ENCODE measurements around the gene LIPA. TPM values are rescaled to one million over a fixed set of nuclear protein-coding genes. Genes with fewer than 3 reads are reported as not detected.

The LIPA gene
- total RNA-seq, 4 donors from 2014 or later, result 19.9 to 64.1 (median 28.8) TPM

GRCh38 chr10:89226891-89227290, 24.7 kb downstream of the LIPA start:
- TF ChIP-seq CTCF (IDR thresholded peaks at IDR 0.05), result no peak
- no peak for TF ChIP-seq POLR2A (IDR thresholded peaks at IDR 0.05)
- no peak overlapping the region for H3K27ac ChIP-seq
- WGBS, 2 donors, result 89 to 97% methylated on average over 1 of the region's 1 CpG

GRCh38 chr10:89224739-89225443, 26.7 kb downstream of the LIPA start:
- H3K27me3 ChIP-seq, result no peaks in the 10 kb centered on the region
- intact Hi-C loops (cut with DNase I), result no loop called here
- no peaks in the 10 kb centered on the region for H3K9me3 ChIP-seq
- DNase-seq, result no peak
- peak in 2 of 6 experiments; percentile 31 to 44 for TF ChIP-seq CTCF (IDR thresholded peaks at IDR 0.05)
- TF ChIP-seq POLR2A (IDR thresholded peaks at IDR 0.05), result no peak
- H3K4me3 ChIP-seq, result no peak overlapping the region
- H3K36me3 ChIP-seq, result peaks cover 0 to 57% (median 3%) of the 10 kb centered on the region in 3 donors
- H3K27ac ChIP-seq, result peak overlapping the region; percentile 22 to 71 (median 60)
- peaks cover under 1 to 30% (median 2%) of the 10 kb centered on the region in 3 donors for H3K4me1 ChIP-seq
- 36 to 57% methylated on average over 15 to 16 of the region's 18 CpGs for WGBS, 2 donors

More at GRCh38 chr10:89226891-89227290, 24.7 kb downstream of the LIPA start:
- Histone ChIP-seq H3K4me1 (peaks cover 0 to 16% (median 0%) of the 10 kb centered on the region in 3 donors), H3K36me3 (peaks cover 0 to 63% (median 0%) of the 10 kb centered on the region in 3 donors), H3K27me3 (no peaks in the 10 kb centered on the region), H3K9me3 (no peaks in the 10 kb centered on the region), H3K4me3 (no peak overlapping the region)
- intact Hi-C loops (cut with DNase I), result no loop called here
- no peak for DNase-seq

DNA sequence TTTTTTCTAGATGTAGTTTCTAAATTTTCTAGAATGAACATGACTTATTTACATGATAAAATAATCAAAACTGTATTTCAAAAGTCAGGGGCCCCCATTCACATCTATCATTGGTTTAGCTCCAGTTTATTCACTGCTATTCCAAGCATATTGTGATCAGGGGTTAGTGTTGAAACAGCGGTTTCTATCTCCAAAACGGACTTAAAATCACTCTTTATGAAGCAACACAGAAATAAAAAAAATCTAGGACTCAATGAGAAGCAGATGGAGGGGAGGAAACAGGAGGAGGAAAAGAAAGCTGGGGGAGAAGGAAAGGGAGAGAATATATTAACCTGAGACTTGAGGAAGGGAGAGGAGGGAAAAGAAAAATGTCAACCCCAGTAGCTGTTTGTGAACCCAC, 29.7 kb downstream of the LIPA start:
- H3K27ac ChIP-seq, result peak overlapping the region in 3 of 4 donors; percentile 23 to 37 (median 32)
- TF ChIP-seq POLR2A (IDR thresholded peaks at IDR 0.05), result no peak
- no peak for TF ChIP-seq CTCF (IDR thresholded peaks at IDR 0.05)
- no peaks in the 10 kb centered on the region for H3K9me3 ChIP-seq
- DNase-seq, result no peak
- H3K4me1 ChIP-seq, result peaks cover 5 to 51% (median 11%) of the 10 kb centered on the region in 3 donors
- peaks cover 0 to 45% (median 3%) of the 10 kb centered on the region in 3 donors for H3K36me3 ChIP-seq
- WGBS, 2 donors, result 38 to 39% methylated on average over 2 of the region's 2 CpGs
- no peaks in the 10 kb centered on the region for H3K27me3 ChIP-seq
- intact Hi-C loops (cut with DNase I), result no loop called here
- no peak overlapping the region for H3K4me3 ChIP-seq

DNA sequence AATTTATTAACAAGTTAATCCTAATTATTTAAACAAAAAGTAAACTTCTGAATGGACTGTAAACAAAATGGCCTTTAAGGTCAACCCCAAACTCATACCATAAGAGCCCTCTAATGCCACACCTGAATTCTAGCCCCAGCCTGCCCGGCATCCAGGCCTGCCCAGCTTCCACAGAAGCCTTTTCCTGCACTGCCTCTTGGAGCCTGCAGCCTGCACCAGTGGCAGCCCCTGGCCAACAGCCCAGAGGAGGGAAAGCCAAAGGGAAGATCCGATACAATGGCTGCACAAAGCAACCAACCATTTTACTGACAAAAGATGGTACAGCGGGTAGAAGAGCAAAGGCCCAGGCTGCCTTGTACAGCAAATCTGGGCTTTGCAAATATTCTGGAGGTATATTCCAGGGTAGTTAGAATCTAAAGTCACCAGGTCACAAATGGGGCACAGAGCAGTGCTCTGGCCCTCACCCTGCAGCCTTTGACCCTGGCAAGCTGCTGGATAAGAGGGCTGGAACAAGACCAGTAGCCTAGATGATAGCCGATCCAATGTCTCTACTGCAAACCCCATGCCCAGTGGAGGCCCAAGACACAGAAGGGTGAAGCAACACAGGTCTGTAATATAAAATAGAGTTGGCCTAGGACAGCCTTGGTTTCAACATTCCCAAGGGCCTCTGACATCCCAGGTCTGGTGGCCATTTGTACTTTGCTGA, 31.9 kb downstream of the LIPA start:
- TF ChIP-seq CTCF (IDR thresholded peaks at IDR 0.05), result no peak
- TF ChIP-seq POLR2A (IDR thresholded peaks at IDR 0.05), result no peak
- Histone ChIP-seq H3K9me3 (no peaks in the 10 kb centered on the region), H3K27ac (peak overlapping the region in 3 of 4 donors; percentile 40 to 59 (median 41)), H3K36me3 (peaks cover 0 to 52% (median 3%) of the 10 kb centered on the region in 3 donors), H3K4me3 (no peak overlapping the region), H3K4me1 (peaks cover 5 to 47% (median 11%) of the 10 kb centered on the region in 3 donors), H3K27me3 (no peaks in the 10 kb centered on the region)
- intact Hi-C loops (cut with DNase I), result loop anchor here (5.0 kb wide), 1 partner anchor 282 kb away; no protein-coding TSS in a partner anchor
- 62 to 70% methylated on average over 2 to 4 of the region's 4 CpGs for WGBS, 2 donors
- DNase-seq, result no peak
